HepG2 (cell line): Measurements from ENCODE around the gene RAP1A. TPM values are rescaled to one million over a fixed set of nuclear protein-coding genes. Genes with fewer than 3 reads are reported as not detected.

Experiments
- ATAC-seq: fragments of 200-7000 bp; cut with Tn5 transposase; 3 replicates; pipeline ENCODE4 v1.9.1; 2020; ENCODE audit warnings: mild to moderate bottlenecking, moderate library complexity
- BruUV-seq: library from RNA; stranded (reverse); fragments of 400-500 nt; replicated peaks from 2 replicates; lab custom pipeline; 2021; lab: Mats Ljungman, UMichigan
- CTCF ChIA-PET: fragments of 300-600 bp; formaldehyde crosslinking; extraction: SDS; loops from one replicate; lab custom pipeline; 2021; ENCODE audit warnings: low total read pairs, inconsistent platforms, low intra/inter-chr PET ratio; lab: Yijun Ruan, JAX
- POLR2A ChIA-PET: fragments of 350-600 bp; sonication (Branson Sonifier 250); formaldehyde crosslinking; loops from one replicate; lab custom pipeline; 2020; ENCODE audit warnings: antibody characterized with exemption, inconsistent platforms; lab: Yijun Ruan, JAX
- DNase-seq: peaks from one replicate; pipeline ENCODE4 v3.0.0-alpha.2; 2015; ENCODE audit warnings: low spot score
- FAIRE-seq: peaks from 3 replicates; lab custom pipeline; 2011; peaks lifted over from hg19 to GRCh38; lab: Jason Lieb, UNC
- H2AFZ ChIP-seq: one replicate; pipeline ENCODE4 v1.6.1; 2011; ENCODE audit warnings: low read length, inconsistent platforms
- H3K27ac ChIP-seq: fragments of 300-600 bp; 3 replicates; pipeline ENCODE4 v1.8.0; 2011; ENCODE audit warnings: mixed run types, mild to moderate bottlenecking, mixed read lengths, low read length, inconsistent platforms; ENCODE audit not compliant: insufficient read depth; ENCODE audit errors: extremely low read length
- H3K27me3 ChIP-seq, 2 experiments: fragments of 200-600 bp in 1 of 2; 2 replicates in 1 of 2; 3 replicates in 1 of 2; pipeline versions ENCODE4 v1.6.0 to v1.8.0; 2011; ENCODE audit warnings: low read length in 2 of 2, mild to moderate bottlenecking in 2 of 2, moderate library complexity in 2 of 2, inconsistent platforms in 1 of 2; ENCODE audit not compliant: insufficient read depth in 2 of 2, control insufficient read depth in 1 of 2
- H3K36me3 ChIP-seq, 2 experiments: fragments of 200-600 bp in 1 of 2; replicated peaks in 1 of 2; 2 replicates in 1 of 2; 3 replicates in 1 of 2; pipeline versions ENCODE4 v1.5.1 to v1.8.0; 2011; ENCODE audit warnings: low read length in 2 of 2, inconsistent platforms in 1 of 2; ENCODE audit not compliant: insufficient read depth in 2 of 2, control insufficient read depth in 1 of 2
- H3K4me1 ChIP-seq: 2 replicates; pipeline ENCODE4 v1.5.1; 2012; ENCODE audit warnings: low read length, inconsistent platforms; ENCODE audit not compliant: insufficient read depth
- H3K4me2 ChIP-seq: 2 replicates; pipeline ENCODE4 v1.6.0; 2011; ENCODE audit warnings: low read depth, low read length, inconsistent platforms
- H3K4me3 ChIP-seq, 3 experiments: fragments of 200-600 bp in 1 of 3; sonication (generic), shearing (Covaris generic) in 1 of 3; replicated peaks in 1 of 3; 2 replicates each; pipeline ENCODE4 v1.5.1; 2011 to 2016; ENCODE audit warnings: low read length in 3 of 3, inconsistent platforms in 2 of 3, low read depth in 2 of 3, mild to moderate bottlenecking in 2 of 3, control low read depth in 1 of 3, mixed read lengths in 1 of 3; ENCODE audit not compliant: insufficient read depth in 1 of 3
- H3K79me2 ChIP-seq: one replicate; pipeline ENCODE4 v1.6.1; 2011; ENCODE audit warnings: low read length, inconsistent platforms; ENCODE audit not compliant: insufficient read depth
- H3K9ac ChIP-seq: 2 replicates; pipeline ENCODE4 v1.6.0; 2011; ENCODE audit warnings: mild to moderate bottlenecking, low read depth, low read length, inconsistent platforms; ENCODE audit not compliant: insufficient read depth
- H3K9me3 ChIP-seq: 2 replicates; pipeline ENCODE4 v1.5.1; 2012; ENCODE audit warnings: mild to moderate bottlenecking, low read length
- H4K20me1 ChIP-seq: 2 replicates; pipeline ENCODE4 v1.6.0; 2011; ENCODE audit warnings: inconsistent platforms, mild to moderate bottlenecking, low read length, moderate library complexity; ENCODE audit not compliant: insufficient read depth
- ADNP ChIP-seq: sonication (generic); formaldehyde crosslinking; IDR thresholded peaks from 2 replicates; pipeline ENCODE4 v1.4.0; 2020; ENCODE audit warnings: missing genetic modification reagents
- CENPT ChIP-seq: sonication (generic); formaldehyde crosslinking; IDR thresholded peaks from 2 replicates; pipeline ENCODE4 v1.8.0; 2022; ENCODE audit warnings: low read depth, mild to moderate bottlenecking, moderate library complexity, missing genetic modification reagents
- HOXA7 ChIP-seq: sonication (generic); formaldehyde crosslinking; IDR thresholded peaks from 2 replicates; pipeline ENCODE4 v1.8.1; 2022; ENCODE audit warnings: mild to moderate bottlenecking, missing genetic modification reagents, moderate library complexity
- KDM5B ChIP-seq: sonication (generic); formaldehyde crosslinking; IDR thresholded peaks from 2 replicates; pipeline ENCODE4 v1.4.0; 2020; ENCODE audit warnings: missing genetic modification reagents, mild to moderate bottlenecking, borderline replicate concordance
- MXI1 ChIP-seq: IDR thresholded peaks from 3 replicates; pipeline ENCODE4 v1.6.1; 2012; ENCODE audit warnings: low read depth, low read length, inconsistent platforms, borderline replicate concordance
- NFKBIZ ChIP-seq: IDR thresholded peaks from 2 replicates; pipeline ENCODE4 v1.6.1; 2018; ENCODE audit warnings: missing genetic modification reagents, missing compliant biosample characterization
- PITX1 ChIP-seq: sonication (generic); formaldehyde crosslinking; IDR thresholded peaks from 2 replicates; pipeline ENCODE4 v1.5.1; 2020; ENCODE audit warnings: mild to moderate bottlenecking, missing genetic modification reagents
- RBFOX2 ChIP-seq: fragments of 200-400 bp; formaldehyde crosslinking; IDR thresholded peaks from 2 replicates; pipeline ENCODE4 v1.6.1; 2017; ENCODE audit warnings: low read depth, mild to moderate bottlenecking, low read length
- SIN3B ChIP-seq: fragments of 150-350 bp; IDR thresholded peaks from 2 replicates; pipeline ENCODE4 v1.6.1; 2014; ENCODE audit warnings: low read length
- SRSF4 ChIP-seq: fragments of 200-400 bp; formaldehyde crosslinking; IDR thresholded peaks from one replicate; pipeline ENCODE4 v1.6.1; 2018; ENCODE audit warnings: mild to moderate bottlenecking, low read depth, low read length, moderate library complexity; ENCODE audit not compliant: poor library complexity, severe bottlenecking
- TCF12 ChIP-seq, 2 experiments: fragments of 450-650 bp in 1 of 2; sonication (generic) in 1 of 2; formaldehyde crosslinking in 1 of 2; IDR thresholded peaks; 2 replicates each; pipeline versions ENCODE4 v1.6.1 to v1.8.0; 2017 to 2022; ENCODE audit warnings: antibody characterized with exemption in 1 of 2, mild to moderate bottlenecking in 1 of 2, missing genetic modification reagents in 1 of 2, moderate library complexity in 1 of 2
- ZNF260 ChIP-seq: sonication (generic); formaldehyde crosslinking; IDR thresholded peaks from 2 replicates; pipeline ENCODE4 v1.4.0; 2020; ENCODE audit warnings: missing genetic modification reagents, low read depth, mild to moderate bottlenecking, borderline replicate concordance
- ZNF383 ChIP-seq: sonication (generic); formaldehyde crosslinking; IDR thresholded peaks from 2 replicates; pipeline ENCODE4 v1.4.0; 2020; ENCODE audit warnings: missing genetic modification reagents, mild to moderate bottlenecking, borderline replicate concordance
- ZNF543 ChIP-seq: sonication (generic); formaldehyde crosslinking; IDR thresholded peaks from 2 replicates; pipeline ENCODE4 v1.4.0; 2020; ENCODE audit warnings: mild to moderate bottlenecking, missing genetic modification reagents
- ZNF619 ChIP-seq: sonication (generic); formaldehyde crosslinking; IDR thresholded peaks from 2 replicates; pipeline ENCODE4 v1.4.0; 2020; ENCODE audit warnings: mild to moderate bottlenecking, missing genetic modification reagents
- ZNF773 ChIP-seq: sonication (generic); formaldehyde crosslinking; IDR thresholded peaks from 2 replicates; pipeline ENCODE4 v1.4.0; 2020; ENCODE audit warnings: missing genetic modification reagents, borderline replicate concordance
- ZNF781 ChIP-seq: sonication (generic); formaldehyde crosslinking; IDR thresholded peaks from 2 replicates; pipeline ENCODE4 v1.5.1; 2020; ENCODE audit warnings: borderline replicate concordance, mild to moderate bottlenecking, missing genetic modification reagents; ENCODE audit errors: not compliant biosample characterization
- WGBS: methylation state at CpG from one replicate; pipeline ENCODE4 v1.1.6; 2017; ENCODE audit warnings: low lambda C conversion rate; 5-methylcytosine and 5-hydroxymethylcytosine counted together
- in situ Hi-C: cut with HindIII; loops from 2 replicates; pipeline ENCODE4 v1.10.0; 2017; ENCODE audit warnings: low pct_unique_long_range_greater_than_20kb; ENCODE audit not compliant: extremely low pct_ligation_motif_present
- intact Hi-C: fragments of 100-400 bp; cut with micrococcal nuclease; formaldehyde crosslinking; loops from one replicate; pipeline ENCODE4 v1.10.0; 2022; ENCODE audit not compliant: unreplicated experiment
- polyA plus RNA-seq, 8 experiments: library from polyadenylated mRNA; depleted of rRNA in 3 of 8; stranded (reverse) in 7 of 8; unstranded in 1 of 8; fragments of >200 nt; fragmentation: Illumina TruSeq in 4 of 8; extraction: Trizol in 4 of 8; gene quantifications; 2 replicates each; pipeline versions ENCODE4 v1.2.1 to v1.2.3, GENCODE V29; 2011 to 2016; ENCODE audit warnings: low read depth in 4 of 8, missing spikeins in 1 of 8, mixed read lengths in 1 of 8; ENCODE audit not compliant: insufficient read depth in 1 of 8
- total RNA-seq, 5 experiments: library from RNA; depleted of rRNA; stranded (reverse); fragments of >200 nt; fragmentation: Illumina TruSeq; extraction: Trizol; gene quantifications; 2 replicates each; pipeline ENCODE4 v1.2.3, GENCODE V29; 2016; ENCODE audit warnings: low read depth in 1 of 5
- TF ChIP-seq, protein P1 (sequence below): sonication (generic); formaldehyde crosslinking; IDR thresholded peaks from 2 replicates; pipeline ENCODE4 v1.8.1; 2022; ENCODE audit warnings: mild to moderate bottlenecking, missing genetic modification reagents
- TF ChIP-seq, protein P2 (sequence below), 2 experiments: sonication (generic) in 1 of 2; formaldehyde crosslinking in 1 of 2; IDR thresholded peaks; 2 replicates each; pipeline versions ENCODE4 v1.5.1 to v1.6.1; 2011 to 2020; ENCODE audit warnings: borderline replicate concordance in 1 of 2, low read depth in 1 of 2, low read length in 1 of 2, mild to moderate bottlenecking in 1 of 2, missing genetic modification reagents in 1 of 2, moderate library complexity in 1 of 2

The RAP1A gene
- total and polyA plus RNA-seq, 2 of the 13 experiments (the other 11 are each of a cell fraction or from before 2014, with no cell fraction given) = 19.0 to 20.7 TPM

DNA sequence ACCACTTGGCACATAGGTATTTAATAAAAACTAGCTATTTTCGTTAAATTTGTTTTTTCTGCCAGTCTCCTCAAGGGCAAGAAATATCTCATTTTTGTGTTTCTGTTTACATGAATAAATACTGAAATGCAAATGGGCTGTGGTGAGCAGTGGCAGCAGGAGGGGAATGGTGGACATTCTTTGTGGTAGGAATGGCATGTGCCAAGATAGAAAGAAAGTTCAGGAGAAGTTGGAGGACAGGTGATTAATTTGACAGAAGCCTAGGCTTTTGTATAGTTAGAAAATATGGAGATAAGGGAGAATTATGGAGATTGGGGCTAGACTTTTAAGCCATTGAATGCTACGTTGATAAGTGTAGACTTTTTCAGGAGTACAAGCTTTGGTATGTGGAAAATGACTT, 8.6 kb downstream of the RAP1A start (continued):
- no peak for TF ChIP-seq TCF12 (IDR thresholded peaks at IDR 0.05)
- no peak for TF ChIP-seq TCF12 (CRISPR knock-in tag; IDR thresholded peaks at IDR 0.05)
- no peak for TF ChIP-seq ZNF260 (CRISPR knock-in tag)
- TF ChIP-seq NFKBIZ (CRISPR knock-in tag) = no peak
- no peak for TF ChIP-seq ZNF773
- no peak for TF ChIP-seq ZNF619 (CRISPR knock-in tag)
- no peak for TF ChIP-seq ZNF383
- TF ChIP-seq RBFOX2 = no peak
- TF ChIP-seq ZNF781 (CRISPR knock-in tag) = no peak
- no peak for TF ChIP-seq ADNP (CRISPR knock-in tag)
- no peak for TF ChIP-seq ZNF543 (CRISPR knock-in tag)

DNA sequence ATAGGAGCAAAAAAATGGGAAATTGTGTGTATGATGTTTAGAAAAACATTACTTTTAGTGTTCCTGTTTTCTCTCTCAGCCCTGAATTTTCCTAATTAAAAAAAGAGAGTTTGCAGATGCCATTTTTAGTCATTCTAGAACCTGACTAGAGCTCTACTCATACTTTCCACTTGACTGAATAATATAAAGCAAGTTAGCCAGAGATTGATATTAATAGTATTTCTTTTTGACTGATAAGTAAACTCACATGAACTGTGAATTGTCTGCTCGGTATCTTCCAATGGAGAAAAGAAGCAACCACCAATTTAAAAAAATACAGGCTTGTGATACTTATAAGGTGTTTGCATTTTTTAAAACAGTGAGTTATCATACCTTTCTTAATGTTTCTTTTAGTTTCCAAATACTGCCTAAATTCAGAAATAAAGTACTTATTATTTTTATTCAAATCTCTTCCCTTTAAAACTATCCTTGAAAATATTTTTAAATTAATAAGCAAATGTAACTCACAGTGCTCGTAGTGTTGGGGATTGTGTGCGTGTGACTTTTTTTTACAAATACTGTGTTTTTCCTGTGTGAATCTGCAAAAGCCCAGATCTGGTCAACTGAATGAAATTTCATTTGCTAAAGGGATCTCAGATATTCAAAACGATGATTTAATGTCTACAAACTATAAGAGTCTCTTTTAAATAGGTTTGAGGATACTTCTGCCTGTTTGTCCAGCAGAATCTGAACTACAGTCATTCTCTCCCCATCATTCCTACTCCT, 9.8 kb downstream of the RAP1A start:
- in situ Hi-C loops = loop anchor here (10.0 kb wide), 1 partner anchor 125 kb away; the partner anchor contains the start of genes ADORA3 and TMIGD3
- intact Hi-C loops = no loop called here
- no peak overlapping the region for H3K4me2 ChIP-seq
- H3K27me3 ChIP-seq = no peaks in the 10 kb centered on the region
- no peaks in the 10 kb centered on the region for H3K36me3 ChIP-seq
- no TSS peak for BruUV-seq
- H3K9ac ChIP-seq = no peak overlapping the region
- DNase-seq (no peak), FAIRE-seq (no peak), ATAC-seq (no peak)
- 96% methylated on average over 4 of the region's 4 CpGs for WGBS
- H3K4me3 ChIP-seq = no peak overlapping the region
- ChIA-PET CTCF (no interaction called here), POLR2A (interaction anchor here (1.3 kb wide), 1 partner anchor 122 kb away, joined by 3 read pairs; no protein-coding TSS in a partner anchor)
- no peaks in the 10 kb centered on the region for H4K20me1 ChIP-seq
- H3K9me3 ChIP-seq = no peaks in the 10 kb centered on the region
- H2AFZ ChIP-seq = no peak overlapping the region
- H3K27ac ChIP-seq = no peak overlapping the region
- H3K4me1 ChIP-seq = peaks cover 20% of the 10 kb centered on the region
- H3K79me2 ChIP-seq = peaks cover 90% of the 10 kb centered on the region
- TF ChIP-seq KDM5B (CRISPR knock-in tag) = no peak
- no peak for TF ChIP-seq MXI1
- no peak for TF ChIP-seq SIN3B
- TF ChIP-seq CENPT (CRISPR knock-in tag) = no peak
- no peak for TF ChIP-seq SRSF4
- TF ChIP-seq, protein P1, sequence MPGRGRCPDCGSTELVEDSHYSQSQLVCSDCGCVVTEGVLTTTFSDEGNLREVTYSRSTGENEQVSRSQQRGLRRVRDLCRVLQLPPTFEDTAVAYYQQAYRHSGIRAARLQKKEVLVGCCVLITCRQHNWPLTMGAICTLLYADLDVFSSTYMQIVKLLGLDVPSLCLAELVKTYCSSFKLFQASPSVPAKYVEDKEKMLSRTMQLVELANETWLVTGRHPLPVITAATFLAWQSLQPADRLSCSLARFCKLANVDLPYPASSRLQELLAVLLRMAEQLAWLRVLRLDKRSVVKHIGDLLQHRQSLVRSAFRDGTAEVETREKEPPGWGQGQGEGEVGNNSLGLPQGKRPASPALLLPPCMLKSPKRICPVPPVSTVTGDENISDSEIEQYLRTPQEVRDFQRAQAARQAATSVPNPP (CRISPR knock-in tag) = no peak
- TF ChIP-seq PITX1 (CRISPR knock-in tag) = no peak
- TF ChIP-seq, protein P2, sequence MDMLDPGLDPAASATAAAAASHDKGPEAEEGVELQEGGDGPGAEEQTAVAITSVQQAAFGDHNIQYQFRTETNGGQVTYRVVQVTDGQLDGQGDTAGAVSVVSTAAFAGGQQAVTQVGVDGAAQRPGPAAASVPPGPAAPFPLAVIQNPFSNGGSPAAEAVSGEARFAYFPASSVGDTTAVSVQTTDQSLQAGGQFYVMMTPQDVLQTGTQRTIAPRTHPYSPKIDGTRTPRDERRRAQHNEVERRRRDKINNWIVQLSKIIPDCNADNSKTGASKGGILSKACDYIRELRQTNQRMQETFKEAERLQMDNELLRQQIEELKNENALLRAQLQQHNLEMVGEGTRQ (IDR thresholded peaks at IDR 0.05; ENCODE audit: low read depth, low read length) = no peak
- TF ChIP-seq, protein P2 (CRISPR knock-in tag; IDR thresholded peaks at IDR 0.05; ENCODE audit: borderline replicate concordance) = no peak
- no peak for TF ChIP-seq HOXA7 (CRISPR knock-in tag)
